Heart left ventricle (tissue), 13 donors: ENCODE data around the gene ZBTB7B.

Source experiments
- CTCF ChIP-seq, 12 donors: fragments of 200-600 bp; sonication (generic) in 4 of 12; IDR thresholded peaks; one replicate each; pipeline versions ENCODE4 v1.5.0 to v1.8.0; 2018 to 2022; ENCODE audit warnings: antibody characterized with exemption in 12 of 12, mild to moderate bottlenecking in 5 of 12
- POLR2A ChIP-seq, 2 donors: fragments of 450-650 bp; IDR thresholded peaks; one replicate each; pipeline ENCODE4 v1.6.1; 2017; ENCODE audit warnings: antibody characterized with exemption in 2 of 2, mild to moderate bottlenecking in 2 of 2, moderate library complexity in 2 of 2
- donor health status: ischemic (EF 13 %, LVEDD 7.1; RV severe dilation, severe dysfunction).
- donor health status: DM: no; HTN: yes; CAD: no.
- donor health status: DM: no; HTN: no; CAD: no.
- donor health status: ischemic (EF 25% LVEDD 6.9; RV normal size, moderate dysfunction).
- donor health status: ischemic (EF 25% LVEDD 5.7; RV mildly dilated, moderate dysfunction).
- donor health status: ischemic (EF 35%, LVEDD 5.7; RV mildly dilated, moderate dysfunction).
- donor health status: nonischemic (EF 11% LVEDD 7.7; RV severe dilation, severe dysfunction).
- donor health status: DM: yes; HTN: yes; CAD: no.
- donor health status: PGD.
- donor health status: ischemic (EF 29% LVEDD 5.4; RV normal size, mild dysfunction).
- donor health status: nonischemic (EF 23%, LVEDD 6.1; RV moderate dilation, normal function).

GRCh38 chr1:155057788-155058211 is 55.2 kb downstream of the ZBTB7B start:
- TF ChIP-seq CTCF (IDR thresholded peaks at IDR 0.05) (no peak), POLR2A (IDR thresholded peaks at IDR 0.05) (no peak)
